GM12878 (cell line): ENCODE results near the gene IFIT1. TPM values are rescaled to one million over a fixed set of nuclear protein-coding genes. Genes with fewer than 3 reads are reported as not detected.

Experiments used
- ATAC-seq: fragments of 200-7000 bp; cut with Tn5 transposase; 3 replicates; pipeline ENCODE4 v1.9.1; 2020; ENCODE audit warnings: mild to moderate bottlenecking, moderate library complexity
- BruUV-seq: library from RNA; stranded (reverse); fragments of 400-500 nt; replicated peaks from 2 replicates; lab custom pipeline; 2021; lab: Mats Ljungman, UMichigan
- CTCF ChIA-PET: fragments of 300-600 bp; sonication (Branson Sonifier 250); formaldehyde crosslinking; extraction: SDS; loops from one replicate; lab custom pipeline; 2021; ENCODE audit warnings: inconsistent platforms; lab: Yijun Ruan, JAX
- POLR2A ChIA-PET: fragments of 350-600 bp; formaldehyde crosslinking; extraction: SDS; loops from one replicate; lab custom pipeline; 2021; ENCODE audit warnings: inconsistent platforms; lab: Charles Lee
- RAD21 ChIA-PET: fragments of 300-600 bp; sonication (Branson Sonifier 250); formaldehyde crosslinking; loops from one replicate; lab custom pipeline; 2023; ENCODE audit warnings: antibody characterized with exemption; ENCODE audit not compliant: unreplicated experiment; lab: Charles Lee
- SMC1A ChIA-PET: fragments of 300-600 bp; sonication (Branson Sonifier 250); formaldehyde crosslinking; loops from one replicate; lab custom pipeline; 2023; ENCODE audit not compliant: unreplicated experiment, uncharacterized antibody; lab: Charles Lee
- DNase-seq: peaks from one replicate; pipeline ENCODE4 v3.0.0-alpha.2; 2011; ENCODE audit warnings: low read depth, low spot score
- FAIRE-seq: peaks from 3 replicates; lab custom pipeline; 2011; peaks lifted over from hg19 to GRCh38; lab: Jason Lieb, UNC
- H2AFZ ChIP-seq: 2 replicates; pipeline ENCODE4 v1.6.0; 2011; ENCODE audit warnings: low read depth, low read length, control low read depth; ENCODE audit not compliant: control insufficient read depth
- H3K27ac ChIP-seq: 2 replicates; pipeline ENCODE4 v1.5.1; 2011; ENCODE audit warnings: control low read depth; ENCODE audit not compliant: control insufficient read depth, insufficient read depth
- H3K27me3 ChIP-seq, 2 experiments: replicated peaks in 1 of 2; 2 replicates each; pipeline versions ENCODE4 v1.6.0 to v1.6.1; 2011; ENCODE audit warnings: low read length in 1 of 2; ENCODE audit not compliant: control insufficient read depth in 2 of 2, insufficient read depth in 2 of 2
- H3K36me3 ChIP-seq, 2 experiments: 2 replicates each; pipeline ENCODE4 v1.5.1; 2011; ENCODE audit warnings: low read length in 1 of 2; ENCODE audit not compliant: control insufficient read depth in 2 of 2, insufficient read depth in 2 of 2
- H3K4me1 ChIP-seq: 2 replicates; pipeline ENCODE4 v1.6.1; 2011; ENCODE audit warnings: mild to moderate bottlenecking, low read length, moderate library complexity, mixed read lengths; ENCODE audit not compliant: control insufficient read depth, insufficient read depth
- H3K4me2 ChIP-seq: 2 replicates; pipeline ENCODE4 v1.6.0; 2011; ENCODE audit warnings: control low read depth; ENCODE audit not compliant: control insufficient read depth, insufficient read depth
- H3K4me3 ChIP-seq: fragments of 200-600 bp; sonication (generic); 2 replicates; pipeline ENCODE4 v1.5.1; 2016
- H3K79me2 ChIP-seq: 2 replicates; pipeline ENCODE4 v1.6.0; 2011; ENCODE audit warnings: low read length; ENCODE audit not compliant: control insufficient read depth, insufficient read depth
- H3K9ac ChIP-seq: 2 replicates; pipeline ENCODE4 v1.8.0; 2011; ENCODE audit warnings: low read length, control low read depth, mixed read lengths; ENCODE audit not compliant: control insufficient read depth, insufficient read depth
- H3K9me3 ChIP-seq: replicated peaks from 3 replicates; pipeline ENCODE4 v1.5.1; 2011; ENCODE audit warnings: mild to moderate bottlenecking, low read length; ENCODE audit not compliant: control insufficient read depth, insufficient read depth
- H4K20me1 ChIP-seq: 2 replicates; pipeline ENCODE4 v1.6.0; 2011; ENCODE audit not compliant: control insufficient read depth, insufficient read depth
- CEBPZ ChIP-seq: fragments of 150-350 bp; IDR thresholded peaks from 2 replicates; pipeline ENCODE4 v1.6.1; 2016; ENCODE audit warnings: low read depth, low read length
- E4F1 ChIP-seq: fragments of 450-650 bp; IDR thresholded peaks from 2 replicates; pipeline ENCODE4 v1.6.1; 2018; ENCODE audit warnings: borderline replicate concordance, mild to moderate bottlenecking; ENCODE audit not compliant: partially characterized antibody
- ESRRA ChIP-seq: IDR thresholded peaks from 2 replicates; pipeline ENCODE4 v1.6.1; 2012; ENCODE audit warnings: mild to moderate bottlenecking, low read length, improper control_type of control experiment
- FOXK2 ChIP-seq: fragments of 450-650 bp; IDR thresholded peaks from 2 replicates; pipeline ENCODE4 v1.6.1; 2017; ENCODE audit warnings: mild to moderate bottlenecking, moderate library complexity
- FOXM1 ChIP-seq: IDR thresholded peaks from 2 replicates; pipeline ENCODE4 v1.6.1; 2012; ENCODE audit warnings: low read depth, mild to moderate bottlenecking, inconsistent platforms, low read length, moderate library complexity
- HDGF ChIP-seq: fragments of 450-650 bp; IDR thresholded peaks from 2 replicates; pipeline ENCODE4 v1.6.1; 2016; ENCODE audit warnings: antibody characterized with exemption
- IRF4 ChIP-seq: IDR thresholded peaks from 2 replicates; pipeline ENCODE4 v1.6.1; 2011; ENCODE audit warnings: low read depth, low read length
- MAX ChIP-seq: IDR thresholded peaks from 2 replicates; pipeline ENCODE4 v1.6.1; 2012; ENCODE audit warnings: low read depth, low read length, improper control_type of control experiment
- PAX5 ChIP-seq: IDR thresholded peaks from 2 replicates; pipeline ENCODE4 v1.6.1; 2011; ENCODE audit warnings: low read depth, low read length, borderline replicate concordance
- SIN3A ChIP-seq: IDR thresholded peaks from 2 replicates; pipeline ENCODE4 v1.6.1; 2012; ENCODE audit warnings: low read depth, low read length, improper control_type of control experiment
- SREBF2 ChIP-seq: IDR thresholded peaks from 2 replicates; pipeline ENCODE4 v1.6.1; 2012; ENCODE audit warnings: mild to moderate bottlenecking, low read length
- STAT1 ChIP-seq: fragments of 450-650 bp; conservative IDR thresholded peaks from 2 replicates; pipeline ENCODE4 v1.6.1; 2014; ENCODE audit warnings: antibody characterized with exemption, mild to moderate bottlenecking
- SUPT20H ChIP-seq: IDR thresholded peaks from 2 replicates; pipeline ENCODE4 v1.6.1; 2011; ENCODE audit warnings: low read depth, mild to moderate bottlenecking, low read length, moderate library complexity, borderline replicate concordance; ENCODE audit not compliant: control insufficient read depth
- YBX1 ChIP-seq: fragments of 450-650 bp; IDR thresholded peaks from 2 replicates; pipeline ENCODE4 v1.6.1; 2016; ENCODE audit warnings: antibody characterized with exemption
- ZBED1 ChIP-seq: IDR thresholded peaks from 2 replicates; pipeline ENCODE4 v1.6.1; 2016; ENCODE audit warnings: borderline replicate concordance
- ZBTB40 ChIP-seq: fragments of 450-650 bp; IDR thresholded peaks from 2 replicates; pipeline ENCODE4 v1.6.1; 2016; ENCODE audit warnings: mild to moderate bottlenecking, moderate library complexity, borderline replicate concordance
- WGBS: methylation state at CpG from one replicate; pipeline ENCODE4 v1.1.6; 2016; ENCODE audit warnings: low lambda C conversion rate; ENCODE audit not compliant: insufficient replicate concordance, insufficient coverage; ENCODE audit errors: missing lambda C conversion rate; 5-methylcytosine and 5-hydroxymethylcytosine counted together
- in situ Hi-C: fragments of 300-500 bp; cut with MboI; formaldehyde crosslinking; loops from 9 replicates; pipeline ENCODE4 v1.14.3; 2018; ENCODE audit warnings: mixed read lengths
- intact Hi-C: fragments of 100-400 bp; cut with micrococcal nuclease; formaldehyde crosslinking; loops from one replicate; pipeline ENCODE4 v1.14.2; 2022; ENCODE audit not compliant: unreplicated experiment
- polyA plus RNA-seq, 11 experiments: library from polyadenylated mRNA; depleted of rRNA in 4 of 11; unstranded in 6 of 11; stranded (reverse) in 5 of 11; fragments of >200 nt; fragmentation: Nextera tagmentation in 4 of 11; fragmentation: Illumina TruSeq in 1 of 11; extraction: Ambion mirVana in 4 of 11; extraction: Trizol in 1 of 11; gene quantifications; 1 replicate in 1 of 11; 2 replicates in 10 of 11; pipeline versions ENCODE4 v1.2.1 to v1.2.3, GENCODE V29; 2011 to 2016; ENCODE audit warnings: inconsistent platforms in 2 of 11, missing spikeins in 2 of 11, low read depth in 1 of 11
- total RNA-seq, 4 experiments: library from RNA; depleted of rRNA in 3 of 4; stranded (reverse); fragments of >200 nt in 3 of 4; fragmentation: Illumina TruSeq in 1 of 4; extraction: Trizol in 1 of 4; gene quantifications; 2 replicates each; pipeline versions ENCODE4 v1.2.1 to v1.2.3, GENCODE V29; 2013 to 2021

Gene IFIT1
- total and polyA plus RNA-seq, 10 of the 15 experiments (the other 5 are each of a cell fraction or from before 2014, with no cell fraction given): 13.9 to 37.2 (median 22.3) TPM

- H3K9me3 ChIP-seq: no peaks in the 10 kb centered on the region
- ATAC-seq (no peak), FAIRE-seq (no peak), DNase-seq (no peak)
- H3K4me1 ChIP-seq: peaks cover 3% of the 10 kb centered on the region; the same call in 1 of the 2 replicates
- ChIA-PET CTCF (interaction anchor here (1.5 kb wide), 1 partner anchor 112 kb away, joined by 3 read pairs; no protein-coding TSS in a partner anchor), RAD21 (no interaction called here), POLR2A (no interaction called here), SMC1A (interaction anchor here (4.1 kb wide), 1 partner anchor 14 kb away, joined by 23 read pairs; no protein-coding TSS in a partner anchor)
- no peak overlapping the region for H3K27ac ChIP-seq
- H3K79me2 ChIP-seq: no peaks in the 10 kb centered on the region
- 48% methylated on average over 1 of the region's 1 CpG for WGBS
- no TSS peak for BruUV-seq
- no peaks in the 10 kb centered on the region for H3K27me3 ChIP-seq
- no peaks in the 10 kb centered on the region for H3K36me3 ChIP-seq
- intact Hi-C loops (no loop called here), in situ Hi-C loops (no loop called here)
- H3K9ac ChIP-seq: no peak overlapping the region
- H3K4me3 ChIP-seq: no peak overlapping the region
- no peak overlapping the region for H3K4me2 ChIP-seq
- H2AFZ ChIP-seq: no peak overlapping the region
- no peaks in the 10 kb centered on the region for H4K20me1 ChIP-seq
- no peak for TF ChIP-seq YBX1
- TF ChIP-seq ZBTB40: no peak
- TF ChIP-seq CEBPZ: no peak
- TF ChIP-seq HDGF: no peak
- no peak for TF ChIP-seq E4F1
- TF ChIP-seq SIN3A: no peak
- TF ChIP-seq SUPT20H: no peak
- TF ChIP-seq FOXK2: no peak
- no peak for TF ChIP-seq MAX
- TF ChIP-seq PAX5: no peak
- TF ChIP-seq IRF4: no peak
- TF ChIP-seq SREBF2: no peak
- no peak for TF ChIP-seq STAT1
- TF ChIP-seq FOXM1: no peak
- TF ChIP-seq ESRRA: no peak
- TF ChIP-seq ZBED1: no peak
Measured at GRCh38 chr10:89382757-89383156, 9.7 kb upstream of the IFIT1 start.
